ES-I3 (cell line): ENCODE results near the gene MEIKIN.

Source experiments
- H3K36me3 ChIP-seq: 2 replicates; pipeline ENCODE4 v1.6.1; 2013; ENCODE audit warnings: mild to moderate bottlenecking, low read length, control low read depth, moderate library complexity; ENCODE audit not compliant: insufficient read depth
- H3K4me1 ChIP-seq: 2 replicates; pipeline ENCODE4 v1.6.1; 2013; ENCODE audit warnings: mild to moderate bottlenecking, control low read depth, low read length; ENCODE audit not compliant: insufficient read depth
- H3K9ac ChIP-seq: 2 replicates; pipeline ENCODE4 v1.6.1; 2013; ENCODE audit warnings: low read depth, mild to moderate bottlenecking, low read length, moderate library complexity
- H3K9me3 ChIP-seq: 2 replicates; pipeline ENCODE4 v1.6.1; 2013; ENCODE audit warnings: mild to moderate bottlenecking, low read length, moderate library complexity; ENCODE audit not compliant: control insufficient read depth, insufficient read depth

The MEIKIN gene

GRCh38 chr5:131980696-131981095, 35.2 kb upstream of the MEIKIN start:
- H3K4me1 ChIP-seq: peaks cover 3% of the 10 kb centered on the region
- no peaks in the 10 kb centered on the region for H3K9me3 ChIP-seq
- H3K36me3 ChIP-seq: no peaks in the 10 kb centered on the region
- no peak overlapping the region for H3K9ac ChIP-seq

GRCh38 chr5:131979816-131980215, 34.4 kb upstream of the MEIKIN start:
- Histone ChIP-seq H3K4me1 (peaks cover 8% of the 10 kb centered on the region), H3K9ac (no peak overlapping the region), H3K36me3 (no peaks in the 10 kb centered on the region), H3K9me3 (no peaks in the 10 kb centered on the region)

- no peaks in the 10 kb centered on the region for H3K36me3 ChIP-seq
- no peaks in the 10 kb centered on the region for H3K9me3 ChIP-seq
- H3K4me1 ChIP-seq: peaks cover 8% of the 10 kb centered on the region
- H3K9ac ChIP-seq: no peak overlapping the region
These were observed 31.7 kb upstream of the MEIKIN start for GRCh38 chr5:131977212-131977604.

- H3K4me1 ChIP-seq: peaks cover 8% of the 10 kb centered on the region
- no peaks in the 10 kb centered on the region for H3K9me3 ChIP-seq
- H3K36me3 ChIP-seq: no peaks in the 10 kb centered on the region
- H3K9ac ChIP-seq: no peak overlapping the region
These were observed 31.1 kb upstream of the MEIKIN start for GRCh38 chr5:131976414-131977211.

- Histone ChIP-seq H3K9me3 (no peaks in the 10 kb centered on the region), H3K36me3 (no peaks in the 10 kb centered on the region), H3K4me1 (peaks cover 8% of the 10 kb centered on the region), H3K9ac (no peak overlapping the region)
These were observed 29.7 kb upstream of the MEIKIN start for GRCh38 chr5:131974956-131975726.

- Histone ChIP-seq H3K36me3 (no peaks in the 10 kb centered on the region), H3K9ac (no peak overlapping the region), H3K9me3 (no peaks in the 10 kb centered on the region), H3K4me1 (peaks cover 8% of the 10 kb centered on the region)
These were observed 29.1 kb upstream of the MEIKIN start for GRCh38 chr5:131974622-131974955.

- H3K9me3 ChIP-seq: no peaks in the 10 kb centered on the region
- peaks cover 8% of the 10 kb centered on the region for H3K4me1 ChIP-seq
- no peaks in the 10 kb centered on the region for H3K36me3 ChIP-seq
- no peak overlapping the region for H3K9ac ChIP-seq
These were observed 28.6 kb upstream of the MEIKIN start for GRCh38 chr5:131974016-131974415.

GRCh38 chr5:131973089-131973712, 27.7 kb upstream of the MEIKIN start:
- H3K9ac ChIP-seq: no peak overlapping the region
- H3K4me1 ChIP-seq: peaks cover 8% of the 10 kb centered on the region
- H3K36me3 ChIP-seq: no peaks in the 10 kb centered on the region
- no peaks in the 10 kb centered on the region for H3K9me3 ChIP-seq

- Histone ChIP-seq H3K36me3 (no peaks in the 10 kb centered on the region), H3K9me3 (no peaks in the 10 kb centered on the region), H3K9ac (no peak overlapping the region), H3K4me1 (no peaks in the 10 kb centered on the region)
These were observed 23.0 kb upstream of the MEIKIN start for GRCh38 chr5:131968396-131968954.

GRCh38 chr5:131966551-131966950, 21.1 kb upstream of the MEIKIN start:
- H3K9me3 ChIP-seq: no peaks in the 10 kb centered on the region

GRCh38 chr5:131965826-131966415, 20.5 kb upstream of the MEIKIN start:
- Histone ChIP-seq H3K9me3 (no peaks in the 10 kb centered on the region), H3K4me1 (no peaks in the 10 kb centered on the region), H3K9ac (no peak overlapping the region), H3K36me3 (no peaks in the 10 kb centered on the region)

More at GRCh38 chr5:131966551-131966950, 21.1 kb upstream of the MEIKIN start:
- Histone ChIP-seq H3K4me1 (no peaks in the 10 kb centered on the region), H3K9ac (no peak overlapping the region), H3K36me3 (no peaks in the 10 kb centered on the region)

- H3K4me1 ChIP-seq: 0 out of 2 replicates have a peak, but pooled peaks cover 5% of the 10 kb centered on the region
- no peaks in the 10 kb centered on the region for H3K9me3 ChIP-seq
- no peak overlapping the region for H3K9ac ChIP-seq
- no peaks in the 10 kb centered on the region; the same call in 1 of the 2 replicates for H3K36me3 ChIP-seq
These were observed 14.4 kb upstream of the MEIKIN start for GRCh38 chr5:131959906-131960305.

GRCh38 chr5:131959136-131959535, 13.7 kb upstream of the MEIKIN start:
- H3K36me3 ChIP-seq: no peaks in the 10 kb centered on the region; the same call in 1 of the 2 replicates
- 0 out of 2 replicates have a peak, but pooled peaks cover 5% of the 10 kb centered on the region for H3K4me1 ChIP-seq
- H3K9ac ChIP-seq: no peak overlapping the region
- no peaks in the 10 kb centered on the region for H3K9me3 ChIP-seq
